ENCODE measurements around the gene FBXW7.

DNA sequence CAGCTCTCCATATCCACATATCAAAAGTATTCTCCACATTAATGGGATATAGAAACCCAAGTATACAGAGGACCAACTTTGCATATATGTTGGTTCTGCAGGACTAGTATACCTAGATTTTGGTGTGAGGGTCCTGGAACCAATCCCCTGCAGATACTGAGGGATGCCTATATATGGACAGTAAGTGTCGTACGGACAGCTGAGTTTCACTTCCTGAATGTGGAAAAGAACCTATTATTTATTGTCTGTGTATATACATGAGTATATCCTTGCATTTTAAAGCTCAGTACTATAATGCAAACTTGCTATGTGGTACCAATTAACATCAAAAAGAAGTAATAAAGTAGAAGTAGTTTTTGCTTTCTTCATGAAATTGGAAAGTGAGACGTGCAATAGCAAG is 101.9 kb downstream of the FBXW7 start:
- TF ChIP-seq CTCF (IDR thresholded peaks at IDR 0.05) (no peak), POLR2A (IDR thresholded peaks at IDR 0.05) (no peak)

Measured in body of pancreas (tissue), 4 donors.